Fibroblast of peridontal ligament (primary cell): Measurements from ENCODE around the gene CRISPLD2.

Source experiments
- DNase-seq: peaks from one replicate; pipeline ENCODE4 v3.0.0-alpha.2; 2010; ENCODE audit errors: extremely low read depth

The CRISPLD2 gene

GRCh38 chr16:84800158-84800978 lies 19.4 kb upstream of the CRISPLD2 start:
- DNase-seq = no peak

GRCh38 chr16:84803146-84803545 lies 16.6 kb upstream of the CRISPLD2 start:
- DNase-seq = no peak

- DNase-seq = no peak
Measured at GRCh38 chr16:84804326-84804725, 15.5 kb upstream of the CRISPLD2 start.

- peak; percentile 60 for DNase-seq
Measured at GRCh38 chr16:84806256-84806889, 13.4 kb upstream of the CRISPLD2 start.

GRCh38 chr16:84806890-84807258 lies 12.9 kb upstream of the CRISPLD2 start:
- DNase-seq = no peak

GRCh38 chr16:84807776-84808175 lies 12.0 kb upstream of the CRISPLD2 start:
- DNase-seq = no peak

GRCh38 chr16:84808826-84809225 lies 11.0 kb upstream of the CRISPLD2 start:
- no peak for DNase-seq

- DNase-seq = peak; percentile 94
Measured at GRCh38 chr16:84810518-84811273, 9.1 kb upstream of the CRISPLD2 start.

- no peak for DNase-seq
Measured at GRCh38 chr16:84811529-84811928, 8.3 kb upstream of the CRISPLD2 start.

- DNase-seq = no peak
Measured at GRCh38 chr16:84813141-84813934, 6.4 kb upstream of the CRISPLD2 start.

GRCh38 chr16:84815462-84815861 lies 4.3 kb upstream of the CRISPLD2 start:
- no peak for DNase-seq

- DNase-seq = no peak
Measured at GRCh38 chr16:84816023-84816422, 3.8 kb upstream of the CRISPLD2 start.

- DNase-seq = no peak
Measured at GRCh38 chr16:84816485-84816884, 3.3 kb upstream of the CRISPLD2 start.

- no peak for DNase-seq
Measured at GRCh38 chr16:84817206-84817605, 2.6 kb upstream of the CRISPLD2 start.

- DNase-seq = no peak
Measured at GRCh38 chr16:84817613-84818012, 2.2 kb upstream of the CRISPLD2 start.

- no peak for DNase-seq
Measured at GRCh38 chr16:84818133-84818532, 1.7 kb upstream of the CRISPLD2 start.

GRCh38 chr16:84818989-84819643 lies 669 bp upstream of the CRISPLD2 start:
- no peak for DNase-seq

GRCh38 chr16:84820305-84820684 lies 510 bp downstream of the CRISPLD2 start:
- no peak for DNase-seq

GRCh38 chr16:84820771-84821170 lies 986 bp downstream of the CRISPLD2 start:
- no peak for DNase-seq

GRCh38 chr16:84821179-84821578 lies 1.4 kb downstream of the CRISPLD2 start:
- no peak for DNase-seq
